ENCODE results near the gene CFAP99.

Gene CFAP99

GRCh38 chr4:2484993-2485392, 66.2 kb downstream of the CFAP99 start:
- no peak for TF ChIP-seq CTCF (IDR thresholded peaks at IDR 0.05; ENCODE audit: extremely low read depth, missing control alignments)
- peak; percentile 69 for DNase-seq (ENCODE audit: low spot score)

- DNase-seq (ENCODE audit: low spot score), result no peak
- TF ChIP-seq CTCF (IDR thresholded peaks at IDR 0.05; ENCODE audit: extremely low read depth, missing control alignments), result no peak
Measured at GRCh38 chr4:2485956-2486355, 67.2 kb downstream of the CFAP99 start.

- TF ChIP-seq CTCF (IDR thresholded peaks at IDR 0.05; ENCODE audit: extremely low read depth, missing control alignments), result no peak
- DNase-seq (ENCODE audit: low spot score), result no peak
Measured at GRCh38 chr4:2486981-2487380, 68.2 kb downstream of the CFAP99 start.

GRCh38 chr4:2487632-2488031, 68.9 kb downstream of the CFAP99 start:
- DNase-seq (ENCODE audit: low spot score), result peak; percentile 71
- no peak for TF ChIP-seq CTCF (IDR thresholded peaks at IDR 0.05; ENCODE audit: extremely low read depth, missing control alignments)

- no peak for DNase-seq (ENCODE audit: low spot score)
- no peak for TF ChIP-seq CTCF (IDR thresholded peaks at IDR 0.05; ENCODE audit: extremely low read depth, missing control alignments)
Measured at GRCh38 chr4:2489081-2489805, 70.5 kb downstream of the CFAP99 start.

- TF ChIP-seq CTCF (IDR thresholded peaks at IDR 0.05; ENCODE audit: extremely low read depth, missing control alignments), result no peak
Measured at GRCh38 chr4:2489841-2490552, 71.2 kb downstream of the CFAP99 start.

GRCh38 chr4:2492970-2493369, 74.2 kb downstream of the CFAP99 start:
- no peak for TF ChIP-seq CTCF (IDR thresholded peaks at IDR 0.05; ENCODE audit: extremely low read depth, missing control alignments)
- no peak for DNase-seq (ENCODE audit: low spot score)

More at GRCh38 chr4:2489841-2490552, 71.2 kb downstream of the CFAP99 start:
- no peak for DNase-seq (ENCODE audit: low spot score)

Data from GM20000 (cell line).